ENCODE data around the gene PRELID2.
"Not testable (repeated sequence)": the region's sequence is repeated elsewhere in the genome, so short reads cannot be mapped to it uniquely, and the experiment has no call there.

Gene PRELID2

DNA sequence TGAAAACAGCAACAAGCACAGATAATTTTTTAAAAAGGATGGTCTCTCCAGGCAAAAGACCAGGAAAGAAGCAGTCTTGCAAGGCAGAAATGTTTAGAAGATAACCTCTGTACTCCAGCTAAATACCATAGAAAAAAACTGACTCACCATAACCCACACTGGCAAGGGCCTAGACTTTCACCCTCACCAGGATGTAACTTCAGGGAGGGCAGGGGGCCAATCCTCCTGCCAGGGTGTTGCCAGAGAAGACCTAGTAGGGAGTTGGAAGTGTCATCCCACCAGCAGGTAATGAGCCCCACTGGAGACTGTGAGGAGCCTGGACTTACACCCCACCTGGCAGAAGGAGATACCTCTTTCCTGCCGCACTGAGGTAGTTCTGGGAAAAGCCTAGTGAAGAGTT is 97.6 kb downstream of the PRELID2 start:
- DNase-seq = no peak

GRCh38 chr5:145729956-145730355 is 105.2 kb downstream of the PRELID2 start:
- not testable (repeated sequence) for DNase-seq

GRCh38 chr5:145723516-145723915 is 111.6 kb downstream of the PRELID2 start:
- DNase-seq = no peak

GRCh38 chr5:145718956-145719355 is 116.2 kb downstream of the PRELID2 start:
- DNase-seq = no peak

DNA sequence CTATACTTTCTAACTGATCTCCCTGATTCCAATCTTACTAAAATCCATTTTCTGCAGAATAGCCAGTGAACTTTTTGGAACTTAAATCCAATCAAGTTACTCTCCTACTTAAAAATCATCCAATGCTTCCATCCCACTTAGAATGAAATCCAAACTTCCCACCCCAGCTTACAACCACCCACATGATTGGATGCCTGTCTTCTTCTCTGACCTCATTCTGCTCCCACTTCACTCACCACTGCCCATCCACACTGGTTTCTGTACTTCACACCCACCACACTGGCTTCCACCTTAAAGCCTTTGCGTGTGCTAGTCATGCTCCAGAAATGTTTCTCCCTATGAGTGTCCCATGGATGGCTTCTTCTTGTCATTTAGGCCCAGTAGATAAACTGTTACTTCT is 119.7 kb downstream of the PRELID2 start:
- no peak for DNase-seq

- DNase-seq = no peak
These were observed 122.9 kb downstream of the PRELID2 start for GRCh38 chr5:145712245-145712644.

GRCh38 chr5:145711417-145711816 is 123.7 kb downstream of the PRELID2 start:
- DNase-seq = no peak
